Activated T-cell treated with anti-CD3 and anti-CD28 coated beads, Interleukin-2, amount 50 U/mL, for 24 hours (primary cell): ENCODE results near the gene MGLL.

Experiments used
- DNase-seq: peaks from one replicate; pipeline ENCODE4 v3.0.0-alpha.2; 2020
- H3K27ac Mint-ChIP-seq: 2 replicates; pipeline ENCODE4 v1.8.0; 2020; ENCODE audit warnings: mild to moderate bottlenecking, mixed read lengths
- H3K27me3 Mint-ChIP-seq: 2 replicates; pipeline ENCODE4 v1.8.0; 2020; ENCODE audit warnings: mixed read lengths
- H3K36me3 Mint-ChIP-seq: 2 replicates; pipeline ENCODE4 v1.8.0; 2020; ENCODE audit warnings: low read depth, mixed read lengths
- H3K4me1 Mint-ChIP-seq: 2 replicates; pipeline ENCODE4 v1.8.0; 2020; ENCODE audit warnings: low read depth, mixed read lengths
- H3K4me3 Mint-ChIP-seq: 2 replicates; pipeline ENCODE4 v1.8.0; 2020; ENCODE audit warnings: mild to moderate bottlenecking, moderate library complexity, mixed read lengths
- H3K9me3 Mint-ChIP-seq: 2 replicates; pipeline ENCODE4 v1.8.0; 2020; ENCODE audit warnings: mixed read lengths

The MGLL gene

GRCh38 chr3:127678611-127679533 lies 143.4 kb downstream of the MGLL start:
- Mint-ChIP-seq H3K9me3 (no peaks in the 10 kb centered on the region), H3K36me3 (peaks cover 16% of the 10 kb centered on the region), H3K4me3 (no peak overlapping the region), H3K4me1 (peaks cover 23% of the 10 kb centered on the region), H3K27ac (peak overlapping the region; percentile 52), H3K27me3 (no peaks in the 10 kb centered on the region)
- no peak for DNase-seq

DNA sequence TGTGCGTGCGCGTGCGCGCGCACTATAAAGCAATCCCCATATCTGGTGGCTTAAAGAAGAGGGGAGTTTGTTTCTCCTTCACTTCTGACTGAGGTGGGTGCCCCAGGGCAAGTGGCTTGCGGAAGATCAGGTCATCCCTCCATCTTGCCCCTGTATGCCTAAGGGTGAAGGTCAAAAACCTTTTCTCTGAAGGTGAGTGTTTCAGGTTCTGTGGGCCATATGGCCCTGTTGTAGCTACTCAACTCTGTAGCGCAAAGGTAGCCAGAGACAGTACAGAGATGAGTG lies 144.1 kb downstream of the MGLL start:
- Mint-ChIP-seq H3K27me3 (no peaks in the 10 kb centered on the region), H3K4me3 (no peak overlapping the region), H3K36me3 (peaks cover 16% of the 10 kb centered on the region), H3K4me1 (peaks cover 25% of the 10 kb centered on the region), H3K27ac (peak overlapping the region; percentile 68), H3K9me3 (no peaks in the 10 kb centered on the region)
- DNase-seq, result no peak

DNA sequence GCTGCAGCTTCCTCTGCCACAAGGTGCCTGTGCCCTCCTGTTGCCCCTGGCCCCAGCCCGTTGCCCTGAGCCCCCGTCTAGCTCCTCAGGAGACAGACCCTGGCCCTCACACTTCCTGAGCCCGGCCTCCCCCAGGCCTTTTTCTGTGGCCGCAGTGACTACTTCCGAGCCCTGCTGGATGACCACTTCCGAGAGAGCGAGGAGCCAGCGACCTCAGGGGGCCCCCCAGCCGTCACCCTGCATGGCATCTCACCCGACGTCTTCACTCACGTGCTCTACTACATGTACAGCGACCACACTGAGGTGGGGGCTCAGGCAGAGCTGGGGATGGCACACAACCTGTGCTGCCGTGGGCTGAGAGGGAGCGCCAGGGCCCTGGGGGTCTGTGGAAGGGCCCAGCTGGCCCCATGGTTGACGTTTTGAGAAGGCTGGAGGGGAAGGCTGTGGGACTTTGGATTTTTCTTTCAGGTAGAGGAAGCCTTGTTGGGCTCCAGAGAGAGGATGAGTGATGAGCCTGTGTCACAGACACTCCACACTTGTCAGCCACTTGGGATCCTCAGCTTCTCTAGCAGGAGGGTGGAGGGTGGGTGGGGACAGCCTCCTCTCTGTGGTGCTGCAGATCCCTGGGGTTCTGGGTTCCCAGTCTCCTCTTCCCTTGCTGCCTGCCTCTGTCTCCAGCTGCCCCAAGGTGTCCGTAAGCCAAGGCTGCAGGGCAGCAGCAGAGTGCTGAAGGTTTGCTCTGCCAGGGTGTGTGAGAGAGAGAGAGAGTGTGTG lies 144.6 kb downstream of the MGLL start:
- Mint-ChIP-seq H3K36me3 (peaks cover 16% of the 10 kb centered on the region), H3K27me3 (no peaks in the 10 kb centered on the region), H3K9me3 (no peaks in the 10 kb centered on the region), H3K27ac (peak overlapping the region; percentile 68), H3K4me3 (no peak overlapping the region), H3K4me1 (peaks cover 25% of the 10 kb centered on the region)
- no peak for DNase-seq

DNA sequence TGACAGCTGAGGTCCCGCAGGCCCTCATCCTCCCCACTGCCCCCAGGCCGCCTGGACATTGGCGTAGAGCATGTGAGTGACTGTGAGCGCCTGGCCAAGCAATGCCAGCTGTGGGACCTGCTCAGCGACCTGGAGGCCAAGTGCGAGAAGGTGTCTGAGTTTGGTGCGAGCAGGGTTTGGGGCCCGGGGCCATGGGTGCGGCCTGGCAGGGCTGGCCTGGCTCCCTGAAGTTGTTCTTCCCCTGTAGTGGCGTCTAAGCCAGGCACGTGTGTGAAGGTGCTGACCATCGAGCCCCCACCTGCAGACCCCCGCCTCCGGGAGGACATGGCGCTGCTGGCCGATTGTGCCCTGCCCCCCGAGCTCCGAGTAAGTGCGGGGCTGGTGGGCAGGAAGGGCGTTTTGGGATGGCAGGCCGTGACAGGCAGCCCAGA lies 145.4 kb downstream of the MGLL start:
- Mint-ChIP-seq H3K4me3 (no peak overlapping the region), H3K27ac (no peak overlapping the region), H3K4me1 (peaks cover 25% of the 10 kb centered on the region), H3K36me3 (peaks cover 16% of the 10 kb centered on the region), H3K27me3 (no peaks in the 10 kb centered on the region), H3K9me3 (no peaks in the 10 kb centered on the region)
- no peak for DNase-seq

- no peaks in the 10 kb centered on the region for H3K9me3 Mint-ChIP-seq
- no peak for DNase-seq
- no peak overlapping the region for H3K4me3 Mint-ChIP-seq
- H3K27me3 Mint-ChIP-seq, result no peaks in the 10 kb centered on the region
- H3K4me1 Mint-ChIP-seq, result peaks cover 26% of the 10 kb centered on the region
- peaks cover 16% of the 10 kb centered on the region for H3K36me3 Mint-ChIP-seq
- H3K27ac Mint-ChIP-seq, result no peak overlapping the region
These were observed 145.9 kb downstream of the MGLL start for GRCh38 chr3:127676456-127676855.

- Mint-ChIP-seq H3K4me1 (peaks cover 30% of the 10 kb centered on the region), H3K27me3 (no peaks in the 10 kb centered on the region), H3K27ac (no peak overlapping the region), H3K36me3 (peaks cover 16% of the 10 kb centered on the region), H3K9me3 (no peaks in the 10 kb centered on the region), H3K4me3 (no peak overlapping the region)
- DNase-seq, result no peak
These were observed 146.5 kb downstream of the MGLL start for GRCh38 chr3:127675651-127676391.

DNA sequence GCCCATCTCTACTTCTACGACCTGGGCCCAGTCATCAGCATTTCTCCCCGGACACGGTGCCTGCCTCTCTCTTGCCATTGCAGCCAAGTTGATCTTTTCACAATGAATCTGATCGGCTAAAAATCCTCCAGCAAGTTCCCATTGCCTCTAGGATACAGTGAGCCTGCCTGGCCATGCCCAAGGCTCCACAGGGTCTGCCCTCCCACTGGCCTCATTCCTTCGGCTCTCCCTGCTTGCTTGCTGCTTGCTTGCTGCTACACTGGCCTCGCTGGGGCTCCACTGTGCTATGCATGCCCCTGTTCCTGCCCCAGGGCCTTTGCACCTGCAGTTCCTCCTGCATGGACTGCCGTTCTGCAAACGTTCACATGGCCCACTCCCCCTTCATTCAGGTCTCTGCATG lies 147.5 kb downstream of the MGLL start:
- DNase-seq, result no peak
- H3K36me3 Mint-ChIP-seq, result peaks cover 14% of the 10 kb centered on the region
- H3K9me3 Mint-ChIP-seq, result no peaks in the 10 kb centered on the region
- peaks cover 30% of the 10 kb centered on the region for H3K4me1 Mint-ChIP-seq
- H3K27me3 Mint-ChIP-seq, result no peaks in the 10 kb centered on the region
- no peak overlapping the region for H3K4me3 Mint-ChIP-seq
- no peak overlapping the region for H3K27ac Mint-ChIP-seq

GRCh38 chr3:127674101-127674721 lies 148.1 kb downstream of the MGLL start:
- Mint-ChIP-seq H3K36me3 (peaks cover 14% of the 10 kb centered on the region), H3K27ac (peak overlapping the region; percentile 75), H3K9me3 (no peaks in the 10 kb centered on the region), H3K4me1 (peaks cover 30% of the 10 kb centered on the region), H3K4me3 (peak overlapping the region; percentile 80), H3K27me3 (no peaks in the 10 kb centered on the region)
- DNase-seq, result peak; percentile 39

DNA sequence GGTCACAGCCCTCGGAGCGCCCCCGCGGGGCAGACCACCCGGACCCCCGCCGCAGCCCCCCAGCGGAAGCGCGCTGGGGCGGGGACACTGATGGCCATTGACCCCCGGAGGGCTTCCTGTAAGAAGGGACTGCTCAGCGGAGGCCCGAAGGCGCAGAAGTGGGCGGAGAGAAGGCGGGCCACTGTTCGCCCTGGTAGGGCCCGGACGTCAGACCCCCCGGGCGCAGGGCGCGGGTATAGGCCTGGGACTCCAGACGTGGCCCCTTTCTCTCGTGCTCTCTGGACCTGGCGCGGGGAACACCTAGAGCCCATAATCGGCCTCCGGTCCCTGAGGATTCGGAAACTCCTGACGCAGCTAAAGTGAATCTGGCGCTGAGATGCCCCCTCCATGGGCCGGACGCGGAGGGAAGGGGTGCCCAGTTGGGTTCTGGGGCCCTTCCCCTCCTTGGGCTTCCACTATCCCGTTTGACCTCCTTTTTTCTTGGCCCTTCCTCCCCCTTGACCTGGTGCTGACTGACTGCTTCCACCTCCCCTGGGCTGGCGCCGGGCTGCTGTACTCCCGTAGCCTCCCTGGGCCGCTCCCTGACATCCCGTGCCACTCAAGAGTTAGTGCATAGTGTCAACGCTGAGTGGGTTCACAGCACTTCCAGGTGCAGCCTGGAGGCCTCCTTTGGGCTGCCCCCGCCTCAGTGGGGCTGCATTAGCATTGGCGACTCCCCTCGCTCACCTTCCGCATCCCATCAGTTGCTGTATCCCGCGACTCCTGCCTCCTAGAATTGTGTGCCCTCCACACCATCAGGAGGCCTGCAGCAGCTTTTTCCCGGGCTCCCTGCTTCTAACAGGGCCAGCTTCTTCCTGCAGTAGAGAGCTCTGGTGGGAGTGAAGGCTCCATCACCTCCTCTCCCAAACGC lies 148.9 kb downstream of the MGLL start:
- H3K27ac Mint-ChIP-seq, result peak overlapping the region; percentile 75
- no peaks in the 10 kb centered on the region for H3K9me3 Mint-ChIP-seq
- no peak for DNase-seq
- H3K4me1 Mint-ChIP-seq, result peaks cover 30% of the 10 kb centered on the region
- H3K27me3 Mint-ChIP-seq, result no peaks in the 10 kb centered on the region
- peaks cover 14% of the 10 kb centered on the region for H3K36me3 Mint-ChIP-seq
- peak overlapping the region; percentile 80 for H3K4me3 Mint-ChIP-seq

- Mint-ChIP-seq H3K36me3 (peaks cover 8% of the 10 kb centered on the region), H3K27ac (peak within 1 kb of the TSS; percentile 94), H3K4me1 (peaks cover 28% of the 10 kb centered on the region), H3K27me3 (no peaks in the 10 kb centered on the region), H3K9me3 (no peaks in the 10 kb centered on the region), H3K4me3 (peak within 1 kb of the TSS; percentile 84)
- peak; percentile 91 for DNase-seq
These were observed 149.7 kb downstream of the MGLL start, which contains the start of gene ABTB1 for GRCh38 chr3:127672429-127673190. TSS of gene ABTB1 (plus strand) at chr3:127672952. CDS start at chr3:127673026, 74 bp downstream.

GRCh38 chr3:127671523-127672428 lies 150.5 kb downstream of the MGLL start:
- peaks cover 28% of the 10 kb centered on the region for H3K4me1 Mint-ChIP-seq
- H3K9me3 Mint-ChIP-seq, result no peaks in the 10 kb centered on the region
- peak; percentile 68 for DNase-seq
- H3K4me3 Mint-ChIP-seq, result peak overlapping the region; percentile 84
- H3K27me3 Mint-ChIP-seq, result no peaks in the 10 kb centered on the region
- H3K27ac Mint-ChIP-seq, result peak overlapping the region; percentile 94
- H3K36me3 Mint-ChIP-seq, result peaks cover 3% of the 10 kb centered on the region
